Nephron progenitor cell (in vitro differentiated cells): ENCODE data around the gene TGM2.

Source experiments
- DNase-seq: peaks from one replicate; pipeline ENCODE4 v3.0.0; 2021
- H3K27ac Mint-ChIP-seq: 2 replicates; pipeline ENCODE4 v1.8.0; 2021; ENCODE audit warnings: mild to moderate bottlenecking, moderate library complexity, mixed read lengths
- H3K27me3 Mint-ChIP-seq: 2 replicates; pipeline ENCODE4 v1.8.0; 2021; ENCODE audit warnings: mild to moderate bottlenecking, low read depth, mixed read lengths; ENCODE audit not compliant: poor library complexity
- H3K36me3 Mint-ChIP-seq: 2 replicates; pipeline ENCODE4 v1.8.0; 2021; ENCODE audit warnings: low read depth, mixed read lengths
- H3K4me1 Mint-ChIP-seq: 2 replicates; pipeline ENCODE4 v1.8.0; 2021; ENCODE audit warnings: mixed read lengths
- H3K4me3 Mint-ChIP-seq: 2 replicates; pipeline ENCODE4 v1.8.0; 2021; ENCODE audit warnings: mild to moderate bottlenecking, moderate library complexity, mixed read lengths
- H3K9me3 Mint-ChIP-seq: 2 replicates; pipeline ENCODE4 v1.8.0; 2021; ENCODE audit warnings: mild to moderate bottlenecking, moderate library complexity, mixed read lengths
- TF ChIP-seq, protein P1 (sequence below): fragments of 200-600 bp; sonication (generic); IDR thresholded peaks from 2 replicates; pipeline ENCODE4 v1.5.0; 2021; ENCODE audit warnings: antibody characterized with exemption

Gene TGM2

DNA sequence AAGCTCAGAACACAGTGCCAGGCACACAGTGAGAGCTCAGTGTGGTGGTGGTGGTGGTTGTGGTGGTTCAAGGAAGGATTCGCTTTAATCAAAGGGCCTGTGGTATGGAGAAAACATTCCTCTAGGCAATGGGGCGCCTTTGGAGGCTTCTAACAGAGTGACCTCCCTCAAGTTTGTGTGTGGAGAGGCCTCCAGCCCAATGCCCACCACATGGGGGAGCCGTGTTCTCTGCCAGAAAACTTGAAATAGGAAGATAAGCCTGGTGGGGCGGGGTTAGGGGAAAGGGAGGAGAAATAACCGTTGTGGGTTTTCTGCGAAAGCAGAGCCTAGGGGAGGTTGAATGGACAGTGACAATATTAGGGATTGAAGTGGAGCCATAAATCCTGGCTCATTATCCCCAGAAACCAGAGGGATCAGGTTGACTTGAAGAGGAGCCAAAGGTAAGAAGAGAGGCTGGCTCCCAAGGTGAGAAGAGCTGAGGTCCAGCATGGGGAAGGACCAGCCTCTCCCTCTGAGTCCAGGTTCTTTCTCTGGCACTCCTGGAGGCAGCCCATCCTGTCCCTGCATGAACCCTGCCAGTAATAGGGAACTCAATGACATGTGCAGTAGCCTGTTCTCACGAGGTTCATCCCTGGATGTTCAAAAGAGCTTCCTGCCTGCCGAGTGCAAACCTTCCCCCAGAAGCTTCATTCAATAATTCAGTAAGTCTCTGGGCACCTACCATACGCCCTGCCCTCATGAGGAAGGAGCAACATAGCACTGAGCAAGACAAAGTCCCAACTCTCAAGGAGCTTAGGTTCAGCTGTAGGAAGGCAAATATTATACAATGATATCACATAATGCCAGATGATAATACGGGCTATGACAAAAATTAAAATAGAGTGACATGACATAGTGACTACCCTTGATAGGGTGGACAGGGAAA lies 51.4 kb downstream of the TGM2 start:
- Mint-ChIP-seq H3K9me3 (peaks cover 7% of the 10 kb centered on the region), H3K4me1 (peaks cover 41% of the 10 kb centered on the region), H3K27ac (no peak overlapping the region), H3K4me3 (no peak overlapping the region), H3K27me3 (peaks cover 3% of the 10 kb centered on the region), H3K36me3 (no peaks in the 10 kb centered on the region)
- TF ChIP-seq, protein P1, sequence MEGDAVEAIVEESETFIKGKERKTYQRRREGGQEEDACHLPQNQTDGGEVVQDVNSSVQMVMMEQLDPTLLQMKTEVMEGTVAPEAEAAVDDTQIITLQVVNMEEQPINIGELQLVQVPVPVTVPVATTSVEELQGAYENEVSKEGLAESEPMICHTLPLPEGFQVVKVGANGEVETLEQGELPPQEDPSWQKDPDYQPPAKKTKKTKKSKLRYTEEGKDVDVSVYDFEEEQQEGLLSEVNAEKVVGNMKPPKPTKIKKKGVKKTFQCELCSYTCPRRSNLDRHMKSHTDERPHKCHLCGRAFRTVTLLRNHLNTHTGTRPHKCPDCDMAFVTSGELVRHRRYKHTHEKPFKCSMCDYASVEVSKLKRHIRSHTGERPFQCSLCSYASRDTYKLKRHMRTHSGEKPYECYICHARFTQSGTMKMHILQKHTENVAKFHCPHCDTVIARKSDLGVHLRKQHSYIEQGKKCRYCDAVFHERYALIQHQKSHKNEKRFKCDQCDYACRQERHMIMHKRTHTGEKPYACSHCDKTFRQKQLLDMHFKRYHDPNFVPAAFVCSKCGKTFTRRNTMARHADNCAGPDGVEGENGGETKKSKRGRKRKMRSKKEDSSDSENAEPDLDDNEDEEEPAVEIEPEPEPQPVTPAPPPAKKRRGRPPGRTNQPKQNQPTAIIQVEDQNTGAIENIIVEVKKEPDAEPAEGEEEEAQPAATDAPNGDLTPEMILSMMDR, result peak; percentile 28
- peak; percentile 40 for DNase-seq

DNA sequence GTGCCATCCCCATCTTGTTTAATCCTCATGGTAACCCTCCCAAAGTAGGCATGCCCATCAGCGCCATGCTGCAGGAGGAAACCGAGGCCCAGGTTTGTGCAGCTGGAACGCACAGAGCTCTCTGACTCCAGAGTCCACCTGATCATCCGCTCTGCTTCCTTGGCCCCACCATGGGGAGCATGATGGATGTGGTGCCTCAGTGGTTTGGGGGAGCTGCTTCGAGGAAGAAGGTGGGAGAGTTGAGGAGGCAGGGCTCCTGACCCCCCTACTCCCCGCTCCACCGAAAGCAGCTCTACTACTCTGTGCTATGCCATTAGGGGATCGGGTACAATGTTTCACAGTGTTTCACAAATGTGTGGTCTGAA lies 52.2 kb downstream of the TGM2 start:
- H3K27me3 Mint-ChIP-seq, result peaks cover 3% of the 10 kb centered on the region
- DNase-seq, result no peak
- peaks cover 44% of the 10 kb centered on the region for H3K4me1 Mint-ChIP-seq
- H3K9me3 Mint-ChIP-seq, result peaks cover 7% of the 10 kb centered on the region
- no peaks in the 10 kb centered on the region for H3K36me3 Mint-ChIP-seq
- no peak overlapping the region for H3K27ac Mint-ChIP-seq
- H3K4me3 Mint-ChIP-seq, result no peak overlapping the region
- TF ChIP-seq, protein P1, result no peak

GRCh38 chr20:38112261-38112929 lies 52.7 kb downstream of the TGM2 start:
- peak overlapping the region; percentile 4 for H3K27ac Mint-ChIP-seq
- DNase-seq, result no peak
- TF ChIP-seq, protein P1, result no peak
- H3K4me3 Mint-ChIP-seq, result no peak overlapping the region
- no peaks in the 10 kb centered on the region for H3K36me3 Mint-ChIP-seq
- H3K4me1 Mint-ChIP-seq, result peaks cover 44% of the 10 kb centered on the region
- peaks cover 7% of the 10 kb centered on the region for H3K9me3 Mint-ChIP-seq
- peaks cover 2% of the 10 kb centered on the region for H3K27me3 Mint-ChIP-seq

DNA sequence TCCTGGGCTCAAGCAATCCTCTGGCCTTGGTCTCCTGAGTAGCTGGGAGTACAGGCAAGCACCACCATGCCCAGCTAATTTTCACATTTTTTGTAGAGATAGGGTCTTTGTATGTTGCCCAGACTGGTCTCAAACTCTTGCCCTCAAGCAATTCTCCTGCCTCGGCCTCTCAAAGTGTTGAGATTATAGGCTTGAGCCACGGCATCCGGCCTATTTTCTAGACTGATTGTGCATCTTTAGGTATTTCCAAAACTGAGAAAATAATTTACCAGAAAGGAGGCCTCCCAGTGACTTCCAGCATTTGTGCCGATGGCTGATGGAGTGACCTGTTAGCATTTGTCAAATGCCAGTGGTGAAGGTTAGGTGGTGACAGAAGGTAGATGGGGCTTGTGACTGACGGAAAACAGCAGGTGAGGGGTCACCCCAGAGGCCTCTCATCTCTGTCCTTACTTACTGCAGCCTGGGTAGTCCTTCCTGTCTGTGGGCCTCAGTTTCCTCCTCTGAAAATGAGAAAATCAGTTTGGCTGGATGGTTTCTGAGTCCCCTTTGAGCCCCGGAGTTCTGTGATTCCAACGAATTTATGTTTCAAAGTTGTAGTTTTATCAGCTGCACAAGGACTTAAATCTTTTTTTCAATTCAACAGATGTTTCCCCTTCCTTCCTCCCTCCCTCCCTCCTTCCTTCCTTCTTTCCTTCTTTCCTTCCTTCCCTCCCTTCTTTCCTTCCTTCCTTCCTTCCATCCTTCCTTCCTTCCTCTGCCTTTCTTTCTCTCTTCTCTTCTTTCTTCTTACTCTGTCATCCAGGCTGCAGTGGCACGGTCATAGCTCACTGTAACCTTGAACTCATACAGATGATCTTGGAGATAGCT lies 53.5 kb downstream of the TGM2 start:
- H3K27me3 Mint-ChIP-seq, result no peaks in the 10 kb centered on the region
- DNase-seq, result no peak
- no peak overlapping the region for H3K4me3 Mint-ChIP-seq
- peaks cover 4% of the 10 kb centered on the region for H3K9me3 Mint-ChIP-seq
- peaks cover 44% of the 10 kb centered on the region for H3K4me1 Mint-ChIP-seq
- TF ChIP-seq, protein P1, result no peak
- no peaks in the 10 kb centered on the region for H3K36me3 Mint-ChIP-seq
- H3K27ac Mint-ChIP-seq, result peak overlapping the region; percentile 38

DNA sequence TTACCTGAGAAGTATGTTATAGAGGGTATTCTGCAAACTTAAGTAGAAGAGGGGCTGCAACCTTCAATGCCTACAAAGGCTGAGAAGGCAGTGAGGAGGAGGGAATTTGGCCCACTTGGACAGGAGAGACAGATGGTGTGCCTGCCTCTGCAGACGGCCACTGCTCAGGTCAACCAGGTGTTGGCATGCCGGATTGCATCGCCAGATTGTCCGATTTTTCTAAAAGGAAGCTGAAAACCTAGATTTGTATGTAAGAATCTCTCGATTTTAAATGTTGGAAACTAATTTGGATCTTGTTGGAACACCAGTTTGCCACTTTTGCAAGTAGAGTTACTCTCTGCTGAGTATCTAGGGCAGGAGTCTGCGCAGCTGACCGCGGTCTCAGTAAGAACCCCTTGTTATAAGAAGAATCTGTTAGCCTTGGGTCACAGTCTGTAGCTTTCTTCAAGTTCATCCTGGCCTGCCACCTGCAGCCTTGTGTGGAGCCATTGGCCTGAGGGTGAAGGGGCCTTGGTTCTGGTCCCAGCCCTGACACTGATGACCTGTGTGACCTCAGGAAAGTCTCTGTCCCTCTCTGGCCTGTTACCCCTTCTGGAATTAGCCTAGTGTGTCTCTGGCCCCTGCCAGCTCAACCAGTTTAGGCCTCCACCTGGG lies 54.4 kb downstream of the TGM2 start:
- H3K4me3 Mint-ChIP-seq, result no peak overlapping the region
- peaks cover 5% of the 10 kb centered on the region for H3K9me3 Mint-ChIP-seq
- no peaks in the 10 kb centered on the region for H3K36me3 Mint-ChIP-seq
- TF ChIP-seq, protein P1, result no peak
- no peak overlapping the region for H3K27ac Mint-ChIP-seq
- H3K27me3 Mint-ChIP-seq, result no peaks in the 10 kb centered on the region
- peaks cover 44% of the 10 kb centered on the region for H3K4me1 Mint-ChIP-seq
- DNase-seq, result no peak
